Activated CD8-positive, alpha-beta memory T cell treated with anti-CD3 and anti-CD28 coated beads for 48 hours (primary cell): ENCODE measurements around the gene TH.

Experiments used
- DNase-seq, 3 experiments: peaks; one replicate each; pipeline ENCODE4 v3.0.0-alpha.2; 2020; ENCODE audit warnings: low read depth in 2 of 3, low spot score in 2 of 3

The TH gene

GRCh38 chr11:2143799-2144543 lies 27.6 kb downstream of the TH start:
- no peak for DNase-seq

DNA sequence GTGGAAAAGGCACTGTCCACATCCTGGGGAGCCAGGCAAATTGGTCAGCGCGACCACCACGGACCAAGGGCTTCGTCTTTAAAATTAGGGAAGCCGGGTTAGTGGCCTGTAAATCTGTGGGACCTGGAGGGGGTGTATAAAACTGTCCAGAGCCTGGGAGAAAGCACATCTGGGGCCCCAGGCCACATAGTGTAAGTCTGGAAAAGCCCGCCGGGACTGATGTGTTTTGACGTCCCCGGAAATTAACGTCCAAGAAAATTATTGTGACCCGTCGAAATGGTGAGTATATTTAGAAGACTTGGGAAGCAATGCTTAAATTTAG lies 28.2 kb downstream of the TH start:
- no peak for DNase-seq

DNA sequence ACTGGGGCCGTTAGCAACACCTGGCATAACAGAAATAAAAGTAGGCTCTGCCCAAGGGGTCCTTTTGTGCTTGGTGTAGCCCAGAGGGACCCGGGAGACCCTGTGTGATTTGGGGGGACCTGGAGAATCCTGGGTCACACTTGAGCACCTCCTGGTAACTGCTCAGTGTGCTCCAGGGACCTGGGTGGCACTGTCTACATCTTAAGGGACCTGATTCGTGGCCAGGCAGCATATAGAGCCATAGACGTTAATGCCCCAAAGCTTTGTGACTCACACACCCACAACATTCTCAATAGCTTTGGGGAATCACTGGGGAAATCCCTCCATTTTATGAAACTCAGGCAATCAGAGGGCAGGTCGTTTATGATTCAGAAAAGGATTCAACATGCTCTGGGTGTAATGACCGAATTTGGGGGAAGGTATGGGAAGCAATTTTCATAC lies 28.8 kb downstream of the TH start:
- DNase-seq, result no peak

DNA sequence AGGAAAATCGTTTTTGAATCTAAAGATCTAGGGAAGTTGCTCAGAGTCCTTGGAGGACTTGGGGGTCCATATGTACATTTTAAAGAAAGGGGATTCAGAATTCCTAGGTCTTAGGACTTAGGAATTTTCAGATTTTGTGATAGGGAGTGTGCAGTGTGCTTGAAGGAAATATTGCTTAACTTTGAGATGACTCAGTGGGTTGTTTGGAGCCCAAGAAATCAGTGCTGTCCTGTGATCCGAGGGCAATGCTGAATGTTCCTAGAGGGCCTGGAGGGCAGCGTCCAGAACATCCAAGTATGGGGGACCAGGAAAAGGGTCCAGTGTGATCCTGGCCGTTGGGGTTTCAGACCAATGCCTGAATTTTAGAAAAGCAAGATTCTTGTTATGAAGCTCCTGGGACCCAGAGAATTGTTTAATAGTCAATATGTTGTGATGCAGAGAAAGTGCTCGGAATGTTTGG lies 29.3 kb downstream of the TH start:
- no peak for DNase-seq

- no peak for DNase-seq
Observed at GRCh38 chr11:2140411-2141400, 30.9 kb downstream of the TH start.

DNA sequence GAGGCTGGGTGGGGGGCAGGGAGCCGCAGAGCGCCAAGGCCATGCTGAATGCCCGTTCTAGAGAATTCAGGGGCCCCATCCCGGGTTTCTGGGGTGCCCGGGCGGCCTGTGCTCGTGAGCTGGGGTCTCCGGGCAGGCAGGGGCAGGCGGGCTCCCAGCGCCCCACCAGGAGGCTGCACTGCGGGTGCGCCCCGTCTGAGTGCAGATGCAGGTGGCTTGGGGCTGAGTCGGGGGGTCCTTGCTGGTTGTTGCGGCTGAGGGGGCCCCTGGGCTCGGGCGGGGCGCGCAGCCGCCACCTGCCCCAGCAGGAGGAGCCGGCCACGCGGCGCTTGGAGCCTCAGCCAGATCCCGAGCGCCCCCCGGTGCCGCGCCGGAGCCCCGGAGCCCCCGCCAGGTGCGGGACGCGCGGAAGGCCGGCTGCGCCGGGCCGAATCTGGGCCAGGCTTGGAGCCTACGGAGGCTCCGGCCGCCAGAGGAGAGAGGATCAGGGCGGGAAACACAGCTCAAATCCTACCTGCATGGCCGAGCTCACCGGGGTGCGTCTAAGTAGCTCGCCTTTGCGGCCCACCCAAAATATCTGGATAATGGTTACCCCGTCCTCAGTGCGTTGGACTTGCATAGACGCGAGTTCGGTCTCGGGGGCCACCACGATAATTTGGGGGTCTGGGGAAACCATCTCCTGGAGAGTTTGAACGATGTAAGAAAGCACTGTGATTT lies 31.8 kb downstream of the TH start:
- no peak for DNase-seq

DNA sequence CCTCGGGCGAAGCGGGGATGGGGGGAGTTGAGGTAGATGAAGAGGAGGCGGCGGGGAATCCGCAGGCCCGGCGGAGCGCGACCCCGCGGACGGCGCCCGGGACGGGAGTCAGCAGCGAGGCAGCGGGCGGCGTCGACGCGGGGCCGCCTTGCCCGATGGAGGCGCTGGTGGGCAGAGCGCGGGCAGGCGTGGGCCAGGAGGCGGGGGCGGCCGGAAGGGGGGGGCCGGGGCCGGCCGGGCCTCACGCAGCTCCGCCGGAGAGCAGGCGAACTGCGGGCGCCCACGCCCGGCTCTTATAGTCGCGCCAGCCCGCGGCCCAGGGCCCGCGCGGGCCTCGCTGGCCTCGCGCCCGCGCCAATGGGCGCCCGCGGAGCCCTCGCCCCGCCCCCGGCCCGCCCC lies 32.5 kb downstream of the TH start, which contains the start of gene IGF2:
TSS of gene IGF2 (minus strand) at position 267 of the 399 bp plus-strand sequence. CDS start 3,866 bp downstream, outside the sequence.
- DNase-seq, result no peak

GRCh38 chr11:2138431-2139122 lies 33.0 kb downstream of the TH start:
- DNase-seq, result no peak

DNA sequence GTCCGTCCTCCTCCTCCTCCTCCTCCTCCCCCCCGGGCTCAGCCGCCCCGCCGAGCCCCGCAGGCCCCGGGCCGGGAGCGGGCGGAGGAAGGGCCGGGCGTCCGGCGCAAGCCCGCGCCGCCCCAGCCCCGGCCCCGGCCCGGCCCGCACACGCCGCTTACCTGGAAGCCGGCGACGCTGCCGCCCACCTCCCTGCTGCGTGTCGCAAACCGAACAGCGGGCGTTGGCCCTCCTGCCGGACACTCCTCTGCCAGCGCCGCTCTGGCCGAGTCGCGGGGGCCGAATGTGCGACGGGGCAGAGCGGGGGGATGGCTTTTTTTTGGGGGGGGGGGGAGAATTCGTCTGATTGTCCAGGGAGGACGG lies 33.6 kb downstream of the TH start:
- no peak for DNase-seq

- DNase-seq, result no peak
Observed at GRCh38 chr11:2137202-2138067, 34.2 kb downstream of the TH start.

- no peak for DNase-seq
Observed at GRCh38 chr11:2136952-2137201, 34.7 kb downstream of the TH start.

- no peak for DNase-seq
Observed at GRCh38 chr11:2136209-2136951, 35.2 kb downstream of the TH start.

DNA sequence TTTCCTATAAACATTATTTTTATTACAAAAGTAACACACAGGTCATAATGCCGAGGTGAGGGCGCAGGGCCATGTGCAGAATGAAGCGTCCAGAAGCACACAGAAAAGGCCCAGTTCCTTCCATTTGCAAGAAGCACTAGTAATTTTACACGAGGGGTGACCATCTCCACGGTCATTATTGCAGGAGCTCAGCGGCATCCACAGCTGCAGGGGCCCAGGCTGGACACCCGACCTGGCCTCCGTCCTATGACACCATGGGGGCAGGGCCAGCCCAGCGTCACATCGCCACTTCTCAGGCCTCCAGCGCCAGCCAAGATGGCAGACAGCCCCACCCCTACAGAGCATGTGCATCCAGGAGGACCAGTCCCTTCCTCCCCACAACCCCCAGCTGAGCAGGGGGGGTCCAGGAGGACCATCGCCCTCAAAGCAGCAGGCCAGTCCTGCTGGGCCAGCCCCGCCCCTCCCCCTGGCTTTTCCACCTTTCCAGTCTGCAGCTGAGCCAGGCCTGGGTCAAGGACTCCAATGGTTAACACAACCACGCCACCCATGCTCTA lies 35.9 kb downstream of the TH start:
- DNase-seq, result no peak

GRCh38 chr11:2135018-2135569 lies 36.5 kb downstream of the TH start:
- DNase-seq, result no peak

GRCh38 chr11:2134022-2135010 lies 37.3 kb downstream of the TH start:
- DNase-seq, result no peak

- no peak for DNase-seq
Observed at GRCh38 chr11:2133241-2134021, 38.2 kb downstream of the TH start.

DNA sequence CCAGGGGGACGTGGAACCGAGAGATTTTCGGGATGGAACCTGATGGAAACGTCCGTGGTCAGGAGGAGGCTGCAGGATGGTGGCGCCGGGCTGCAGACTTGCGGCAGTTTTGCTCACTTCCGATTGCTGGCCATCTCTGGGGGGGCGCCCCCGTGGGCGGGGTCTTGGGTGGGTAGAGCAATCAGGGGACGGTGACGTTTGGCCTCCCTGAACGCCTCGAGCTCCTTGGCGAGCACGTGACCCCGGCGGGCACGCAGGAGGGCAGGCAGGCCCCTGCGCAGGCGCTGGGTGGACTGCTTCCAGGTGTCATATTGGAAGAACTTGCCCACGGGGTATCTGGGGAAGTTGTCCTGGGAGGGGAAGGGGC lies 38.8 kb downstream of the TH start:
- DNase-seq, result no peak
